ENCODE measurements around the gene ZNF239.
"Not testable (repeated sequence)": the region's sequence is repeated elsewhere in the genome, so short reads cannot be mapped to it uniquely, and the experiment has no call there.

Gene ZNF239

GRCh38 chr10:43574001-43574892, at the start of gene ZNF239:
ZNF239 (minus strand) TSS chr10:43574616; CDS start chr10:43558079, 16,537 bp downstream.
- DNase-seq (ENCODE audit: low spot score), result peak; percentile 87

GRCh38 chr10:43623351-43623750, 48.9 kb upstream of the ZNF239 start:
- peak; percentile 55 for DNase-seq (ENCODE audit: low spot score)

GRCh38 chr10:43622038-43622437, 47.6 kb upstream of the ZNF239 start:
- no peak for DNase-seq (ENCODE audit: low spot score)

GRCh38 chr10:43619368-43619767, 45.0 kb upstream of the ZNF239 start:
- no peak for DNase-seq (ENCODE audit: low spot score)

GRCh38 chr10:43616697-43617370, 42.4 kb upstream of the ZNF239 start:
- no peak for DNase-seq (ENCODE audit: low spot score)

- no peak for DNase-seq (ENCODE audit: low spot score)
Observed at GRCh38 chr10:43610636-43611035, 36.2 kb upstream of the ZNF239 start.

- no peak for DNase-seq (ENCODE audit: low spot score)
Observed at GRCh38 chr10:43607199-43607573, 32.8 kb upstream of the ZNF239 start.

- DNase-seq (ENCODE audit: low spot score), result peak; percentile 86
Observed at GRCh38 chr10:43606323-43607198, 32.1 kb upstream of the ZNF239 start, which contains the start of gene ZNF485. ZNF485 (plus strand) TSS chr10:43606438; CDS start chr10:43607051, 613 bp downstream.

GRCh38 chr10:43605850-43606322, 31.5 kb upstream of the ZNF239 start:
- no peak for DNase-seq (ENCODE audit: low spot score)

GRCh38 chr10:43601576-43601975, 27.2 kb upstream of the ZNF239 start:
- not testable (repeated sequence) for DNase-seq (ENCODE audit: low spot score)

GRCh38 chr10:43599333-43599732, 24.9 kb upstream of the ZNF239 start:
- DNase-seq (ENCODE audit: low spot score), result no peak

GRCh38 chr10:43598446-43598845, 24.0 kb upstream of the ZNF239 start:
- DNase-seq (ENCODE audit: low spot score), result no peak

- DNase-seq (ENCODE audit: low spot score), result no peak
Observed at GRCh38 chr10:43596546-43596945, 22.1 kb upstream of the ZNF239 start.

GRCh38 chr10:43595739-43596298, 21.4 kb upstream of the ZNF239 start:
- DNase-seq (ENCODE audit: low spot score), result no peak

- DNase-seq (ENCODE audit: low spot score), result no peak
Observed at GRCh38 chr10:43594944-43595589, 20.7 kb upstream of the ZNF239 start.

GRCh38 chr10:43591303-43591904, 17.0 kb upstream of the ZNF239 start:
- no peak for DNase-seq (ENCODE audit: low spot score)

- not testable (repeated sequence) for DNase-seq (ENCODE audit: low spot score)
Observed at GRCh38 chr10:43586730-43587115, 12.3 kb upstream of the ZNF239 start.

GRCh38 chr10:43585981-43586729, 11.7 kb upstream of the ZNF239 start:
- no peak for DNase-seq (ENCODE audit: low spot score)

GRCh38 chr10:43585046-43585445, 10.6 kb upstream of the ZNF239 start:
- DNase-seq (ENCODE audit: low spot score), result peak; percentile 60

- DNase-seq (ENCODE audit: low spot score), result no peak
Observed at GRCh38 chr10:43584051-43584450, 9.6 kb upstream of the ZNF239 start.
